ELR (cell line): ENCODE measurements around the gene TRIML2.
"Not testable (repeated sequence)": the region's sequence is repeated elsewhere in the genome, so short reads cannot be mapped to it uniquely, and the experiment has no call there.

Experiments
- DNase-seq: peaks from one replicate; pipeline ENCODE4 v3.0.0-alpha.2; 2015; ENCODE audit warnings: low read depth

The TRIML2 gene

DNA sequence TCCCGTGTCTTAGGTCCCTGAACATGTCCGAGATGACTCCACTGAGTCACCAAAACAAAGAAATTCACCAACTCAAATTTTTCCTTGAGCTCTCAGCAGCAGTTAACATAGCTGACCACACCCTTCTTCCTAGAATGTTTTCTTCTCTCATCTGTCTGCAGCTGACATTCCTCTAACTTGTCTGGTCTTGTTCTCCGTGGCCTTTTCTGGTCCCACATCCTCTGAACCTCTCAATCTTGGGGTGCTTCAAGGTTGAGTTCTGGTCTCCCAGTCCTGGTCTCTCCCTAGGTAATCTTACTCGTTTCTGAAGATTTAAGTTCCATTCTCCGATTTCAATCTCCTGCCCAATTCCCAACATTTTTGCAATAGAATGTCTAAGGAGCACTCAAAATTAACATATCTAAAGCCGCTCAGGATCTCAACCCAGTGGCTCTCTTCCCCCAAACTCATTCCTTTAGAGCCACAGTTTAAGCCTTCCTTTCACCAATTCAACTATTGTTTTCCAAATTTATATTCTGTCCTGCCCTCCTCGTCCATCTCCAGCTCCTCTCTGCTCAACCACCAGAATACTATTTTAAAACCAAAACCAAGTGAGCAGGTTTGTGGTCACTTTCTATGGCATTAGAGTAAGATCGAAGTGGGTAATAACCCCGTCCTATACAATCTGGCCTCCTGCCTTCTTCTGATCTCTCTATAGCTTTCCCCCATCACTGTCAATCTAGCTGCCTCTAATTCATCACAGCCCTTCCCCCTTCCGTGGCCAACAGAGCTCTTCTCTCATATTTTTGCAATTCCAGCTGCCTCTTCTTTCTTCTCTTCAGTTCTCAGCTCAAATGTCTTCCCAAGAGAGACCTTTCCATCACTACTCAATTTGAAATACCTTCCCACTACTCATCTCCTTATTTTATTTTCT, 1.2 kb downstream of the TRIML2 start:
- DNase-seq, result peak; percentile 70

DNA sequence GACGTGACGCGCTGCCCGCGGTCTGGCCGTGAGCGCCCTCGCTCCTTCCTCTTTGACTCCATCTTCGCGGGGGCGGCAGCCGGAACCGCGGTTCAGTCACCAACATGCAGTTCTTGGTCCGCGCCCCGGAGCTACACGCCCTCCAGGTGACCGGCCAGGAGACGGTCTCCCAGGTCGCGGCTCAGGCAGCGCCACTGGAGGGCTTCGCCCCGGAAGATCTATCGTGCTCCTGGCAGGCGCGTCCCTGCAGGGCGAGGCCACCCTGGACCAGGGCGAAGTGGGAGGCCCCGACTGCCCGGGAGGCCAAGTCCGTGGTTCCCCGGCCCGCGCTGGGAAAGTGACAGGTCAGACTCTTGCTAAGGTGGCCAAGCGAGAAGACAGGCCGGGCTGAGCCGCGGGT, 2.9 kb downstream of the TRIML2 start:
- DNase-seq, result no peak

DNA sequence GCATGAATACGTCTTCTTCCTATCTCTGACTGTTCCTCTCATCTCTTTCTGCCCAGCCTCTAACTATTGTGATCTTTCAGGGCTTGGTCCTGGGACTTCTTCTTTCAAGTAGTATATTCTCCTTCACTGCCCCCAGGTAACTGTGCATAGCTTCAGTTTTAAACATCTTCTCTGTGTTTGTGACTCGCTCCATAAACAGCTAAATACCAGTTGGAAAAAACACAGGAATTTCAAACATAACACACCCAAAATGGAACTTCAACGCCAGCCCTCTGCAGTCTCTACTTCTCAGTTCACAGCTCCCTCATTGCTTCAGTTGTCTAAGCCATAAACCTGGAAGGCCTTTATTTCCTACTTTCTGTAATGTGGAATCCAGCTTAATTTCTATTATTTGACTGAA, 16.6 kb downstream of the TRIML2 start:
- DNase-seq, result no peak

DNA sequence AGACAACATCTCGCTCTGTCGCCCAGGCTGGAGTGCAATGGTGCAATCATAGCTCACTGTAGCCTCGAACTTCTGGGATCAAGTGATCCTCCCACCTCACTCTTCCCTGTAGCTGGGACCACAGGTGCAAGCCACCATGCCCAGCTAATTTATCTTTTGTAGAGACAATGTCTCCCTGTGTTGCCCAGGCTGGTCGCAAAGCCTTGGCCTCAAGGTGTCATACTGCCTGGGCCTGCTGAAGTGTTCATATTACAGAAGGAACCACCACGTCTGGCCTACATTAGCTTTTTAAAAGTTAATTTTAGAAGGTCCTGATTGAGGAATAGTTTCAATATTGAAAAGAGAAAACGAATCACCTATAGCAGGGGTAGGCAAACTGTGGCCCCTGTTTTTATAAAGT, 22.5 kb downstream of the TRIML2 start:
- DNase-seq, result no peak

DNA sequence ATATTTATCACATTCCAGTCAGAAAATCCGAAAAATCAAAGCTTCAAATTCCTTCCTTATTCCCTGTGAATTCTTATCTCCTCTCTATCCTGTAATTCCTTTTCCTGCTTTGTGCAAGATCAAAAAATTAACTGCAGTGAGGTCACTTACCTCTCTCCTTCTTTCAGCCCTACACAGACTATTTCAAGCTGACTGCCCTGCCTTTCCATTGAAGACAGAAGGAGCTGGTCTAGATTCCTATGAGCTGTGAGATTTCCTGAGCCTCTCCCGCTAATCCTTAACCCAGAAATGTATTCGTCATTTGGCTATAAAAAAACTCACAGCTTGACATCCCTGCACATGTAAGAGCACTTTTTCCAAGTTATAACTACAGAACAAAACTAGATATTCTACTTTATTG, 26.6 kb downstream of the TRIML2 start:
- no peak for DNase-seq

DNA sequence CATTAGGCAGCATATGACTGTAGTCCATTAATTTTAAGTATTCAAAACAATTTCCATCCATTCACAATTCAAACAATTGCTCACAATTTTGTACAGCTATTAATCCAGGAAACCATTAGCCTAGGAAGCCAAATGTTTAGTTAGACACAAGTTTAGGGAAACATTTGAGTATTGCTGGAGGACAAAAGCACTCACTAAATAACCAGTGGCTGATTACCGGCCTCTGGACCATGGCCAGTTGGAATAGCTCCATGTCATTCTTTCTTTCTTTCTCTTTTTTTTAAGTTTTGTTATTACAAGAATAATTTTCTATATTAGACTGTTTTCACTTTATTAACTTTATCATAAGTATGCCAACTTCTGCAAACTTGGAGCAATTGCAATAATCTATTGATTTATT, 31.3 kb downstream of the TRIML2 start:
- no peak for DNase-seq

- no peak for DNase-seq
Measured at GRCh38 chr4:188076169-188076568, 33.2 kb downstream of the TRIML2 start.

GRCh38 chr4:188061083-188061482, 48.3 kb downstream of the TRIML2 start:
- no peak for DNase-seq

DNA sequence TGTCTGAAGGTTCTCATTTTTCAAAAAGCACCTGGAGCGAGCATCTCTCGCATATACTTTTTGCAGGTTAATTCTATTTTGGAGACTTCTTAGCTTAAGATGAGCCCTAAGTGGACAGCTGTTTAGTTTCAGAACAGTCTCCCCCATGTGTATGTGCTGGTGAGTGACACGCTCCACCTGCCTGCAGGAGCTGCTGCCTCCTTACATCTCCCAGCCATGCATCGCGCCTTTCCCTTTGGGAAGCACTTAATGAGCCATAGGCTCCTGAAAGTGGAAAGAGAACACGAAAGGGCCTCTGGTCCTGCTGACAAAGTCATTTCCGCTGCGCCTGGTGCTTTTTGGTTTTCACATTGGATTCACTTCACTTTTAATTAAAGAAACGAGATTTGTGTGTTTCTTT, 56.1 kb downstream of the TRIML2 start:
- DNase-seq, result no peak

GRCh38 chr4:188046657-188047056, 62.7 kb downstream of the TRIML2 start:
- no peak for DNase-seq

DNA sequence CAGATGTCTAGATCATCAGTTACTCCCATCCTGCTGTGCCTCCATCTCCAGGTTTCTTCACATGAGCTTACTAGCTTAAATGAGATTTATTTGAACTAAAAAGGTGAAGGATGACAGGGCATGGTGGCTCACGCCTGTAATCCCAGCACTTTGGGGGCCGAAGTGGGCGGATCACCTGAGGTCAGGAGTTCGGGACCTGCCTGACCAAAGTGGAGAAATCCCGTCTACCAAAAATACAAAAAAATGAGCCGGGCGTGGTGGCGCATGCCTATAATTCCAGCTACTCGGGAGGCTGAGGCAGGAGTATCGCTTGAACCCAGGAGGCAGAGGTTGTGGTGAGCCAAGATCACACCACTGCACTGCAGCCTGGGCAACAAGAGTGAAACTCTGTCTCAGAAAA, 63.9 kb downstream of the TRIML2 start:
- not testable (repeated sequence) for DNase-seq

DNA sequence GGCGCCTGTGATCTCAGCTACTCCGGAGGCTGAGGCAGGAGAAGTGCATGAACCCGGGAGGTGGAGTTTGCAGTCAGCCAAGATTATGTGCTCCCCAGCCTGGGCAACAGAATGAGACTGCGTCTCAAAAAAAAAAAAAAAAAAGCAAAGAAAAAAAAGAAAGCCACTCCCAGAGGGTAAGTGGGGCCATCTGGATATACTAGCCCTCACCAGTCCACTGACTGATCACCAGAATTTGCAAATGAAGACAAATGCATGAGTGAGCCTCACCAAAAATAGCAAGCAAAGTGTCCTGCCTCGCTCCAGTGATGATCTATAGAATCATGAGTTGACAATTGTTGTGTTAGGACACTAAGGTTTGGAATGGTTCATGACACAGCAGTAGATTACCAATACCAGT, 66.2 kb downstream of the TRIML2 start:
- no peak for DNase-seq

DNA sequence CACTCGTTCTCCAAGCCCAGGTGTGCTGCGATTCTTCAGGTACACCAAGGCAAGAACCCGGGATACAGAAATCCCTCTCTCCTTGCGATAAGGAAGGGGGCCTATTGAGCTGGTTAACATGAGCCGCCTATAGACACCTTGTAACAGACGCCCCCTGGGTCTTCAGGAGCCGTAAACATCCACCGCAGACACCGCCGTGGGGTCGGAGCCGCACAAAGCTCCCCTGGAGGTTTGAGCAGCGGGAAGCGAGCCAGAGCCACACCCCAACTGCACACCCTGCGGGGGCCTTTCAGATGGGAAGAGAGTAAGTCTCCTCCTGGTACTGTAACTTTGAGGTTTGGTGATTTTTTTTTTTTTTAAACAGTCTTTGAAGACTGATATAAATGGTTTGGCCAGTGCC, 67.2 kb downstream of the TRIML2 start:
- no peak for DNase-seq

- DNase-seq, result no peak
Measured at GRCh38 chr4:188041721-188042120, 67.7 kb downstream of the TRIML2 start.
